Karpas-422 (cell line): ENCODE measurements around the gene FBXO40. TPM values are rescaled to one million over a fixed set of nuclear protein-coding genes. Genes with fewer than 3 reads are reported as not detected.
A peak's percentile ranks its signal among the peaks of the same experiment; 100 is the strongest.

ENCODE experiments used
- DNase-seq: peaks from one replicate; pipeline ENCODE4 v3.0.0-alpha.2; 2015
- H2AFZ ChIP-seq: fragments of 200-600 bp; sonication (generic); 2 replicates; pipeline ENCODE4 v1.6.1; 2014; ENCODE audit warnings: antibody characterized with exemption, low read length, mixed read lengths
- H3K27ac ChIP-seq: fragments of 200-600 bp; sonication (generic); 2 replicates; pipeline ENCODE4 v1.5.1; 2014; ENCODE audit warnings: mild to moderate bottlenecking, low read length, moderate library complexity
- H3K27me3 ChIP-seq: fragments of 200-600 bp; sonication (generic); 2 replicates; pipeline ENCODE4 v1.6.1; 2014; ENCODE audit warnings: low read length, mixed read lengths
- H3K36me3 ChIP-seq: fragments of 200-600 bp; sonication (generic); 2 replicates; pipeline ENCODE4 v1.6.1; 2014; ENCODE audit warnings: low read length, mixed read lengths; ENCODE audit not compliant: insufficient read depth
- H3K4me1 ChIP-seq: fragments of 200-600 bp; sonication (generic); 2 replicates; pipeline ENCODE4 v1.6.1; 2014; ENCODE audit warnings: mild to moderate bottlenecking, low read length, mixed read lengths
- H3K4me2 ChIP-seq: fragments of 200-600 bp; sonication (generic); 2 replicates; pipeline ENCODE4 v1.6.1; 2014; ENCODE audit warnings: low read length, low read depth, mild to moderate bottlenecking; ENCODE audit not compliant: poor library complexity, severe bottlenecking
- H3K4me3 ChIP-seq: fragments of 200-600 bp; sonication (generic); 2 replicates; pipeline ENCODE4 v1.5.1; 2014; ENCODE audit warnings: mild to moderate bottlenecking, antibody characterized with exemption, low read length, mixed read lengths
- H3K79me2 ChIP-seq: fragments of 200-600 bp; sonication (generic); 2 replicates; pipeline ENCODE4 v1.6.1; 2014; ENCODE audit warnings: mild to moderate bottlenecking, low read length, mixed read lengths
- H3K9ac ChIP-seq: fragments of 200-600 bp; sonication (generic); 2 replicates; pipeline ENCODE4 v1.6.0; 2014; ENCODE audit warnings: low read length
- H3K9me2 ChIP-seq: fragments of 200-600 bp; sonication (generic), shearing (Covaris generic); replicated peaks from 2 replicates; pipeline ENCODE4 v1.6.0; 2014; ENCODE audit warnings: mild to moderate bottlenecking, low read length, moderate library complexity; ENCODE audit not compliant: insufficient read depth
- H3K9me3 ChIP-seq: fragments of 300-700, 200-600 bp; sonication (generic); 2 replicates; pipeline ENCODE4 v1.6.1; 2014; ENCODE audit warnings: low read length, mixed read lengths
- H4K20me1 ChIP-seq: fragments of 200-600 bp; sonication (generic); 2 replicates; pipeline ENCODE4 v1.6.1; 2014; ENCODE audit warnings: mild to moderate bottlenecking, antibody characterized with exemption, low read length, low read depth; ENCODE audit not compliant: insufficient read depth
- total RNA-seq: library from RNA; depleted of rRNA; stranded (reverse); fragments of >200 nt; shearing (Covaris generic); gene quantifications from 2 replicates; pipeline ENCODE4 v1.2.3, GENCODE V29; 2014; ENCODE audit warnings: low replicate concordance

Gene FBXO40
- total RNA-seq, 1 experiment from 2014 or later = not detected

GRCh38 chr3:121660356-121661171, 67.4 kb downstream of the FBXO40 start, which contains the start of gene HCLS1:
Gene HCLS1, minus strand, starts transcription at chr3:121660903. Its CDS starts 2,556 bp downstream, at chr3:121658347.
- H3K9ac ChIP-seq = peak within 1 kb of the TSS; percentile 87
- no peaks in the 10 kb centered on the region for H3K9me3 ChIP-seq
- H3K27me3 ChIP-seq = no peaks in the 10 kb centered on the region
- no peaks in the 10 kb centered on the region for H4K20me1 ChIP-seq
- peaks cover 25% of the 10 kb centered on the region for H3K4me1 ChIP-seq
- H2AFZ ChIP-seq = 0 out of 2 replicates have a peak within 1 kb of the TSS, but pooled peaks have one; percentile 45
- no peaks in the 10 kb centered on the region for H3K9me2 ChIP-seq
- peaks cover 31% of the 10 kb centered on the region for H3K36me3 ChIP-seq
- H3K4me2 ChIP-seq = peak within 1 kb of the TSS; percentile 87
- H3K4me3 ChIP-seq = peak within 1 kb of the TSS; percentile 86
- DNase-seq = peak; percentile 95
- peak within 1 kb of the TSS; percentile 88 for H3K27ac ChIP-seq
- peaks cover 38% of the 10 kb centered on the region for H3K79me2 ChIP-seq

- peak overlapping the region; percentile 87; the same call in 1 of the 2 replicates for H3K9ac ChIP-seq
- no peaks in the 10 kb centered on the region for H4K20me1 ChIP-seq
- H3K27ac ChIP-seq = peak overlapping the region; percentile 88
- 0 out of 2 replicates have a peak overlapping the region, but pooled peaks have one; percentile 45 for H2AFZ ChIP-seq
- no peaks in the 10 kb centered on the region for H3K9me2 ChIP-seq
- peaks cover 25% of the 10 kb centered on the region for H3K4me1 ChIP-seq
- H3K4me3 ChIP-seq = peak overlapping the region; percentile 86
- no peak for DNase-seq
- no peaks in the 10 kb centered on the region for H3K27me3 ChIP-seq
- peaks cover 38% of the 10 kb centered on the region for H3K79me2 ChIP-seq
- peaks cover 32% of the 10 kb centered on the region for H3K36me3 ChIP-seq
- peak overlapping the region; percentile 87 for H3K4me2 ChIP-seq
- no peaks in the 10 kb centered on the region for H3K9me3 ChIP-seq
Measured at GRCh38 chr3:121661376-121661775, 68.2 kb downstream of the FBXO40 start.

- Histone ChIP-seq H3K9me2 (no peaks in the 10 kb centered on the region), H4K20me1 (no peaks in the 10 kb centered on the region), H3K9ac (no peak overlapping the region), H3K4me1 (peaks cover 25% of the 10 kb centered on the region), H3K9me3 (no peaks in the 10 kb centered on the region), H3K36me3 (peaks cover 34% of the 10 kb centered on the region), H3K79me2 (peaks cover 28% of the 10 kb centered on the region), H3K4me2 (no peak overlapping the region), H2AFZ (no peak overlapping the region), H3K27me3 (no peaks in the 10 kb centered on the region), H3K27ac (no peak overlapping the region), H3K4me3 (no peak overlapping the region)
- DNase-seq = no peak
Measured at GRCh38 chr3:121662742-121663141, 69.6 kb downstream of the FBXO40 start.

- no peaks in the 10 kb centered on the region for H4K20me1 ChIP-seq
Measured at GRCh38 chr3:121663171-121663847, 70.1 kb downstream of the FBXO40 start.

GRCh38 chr3:121665488-121665887, 72.3 kb downstream of the FBXO40 start:
- no peaks in the 10 kb centered on the region for H3K27me3 ChIP-seq
- H3K4me3 ChIP-seq = no peak overlapping the region
- peaks cover 29% of the 10 kb centered on the region for H3K36me3 ChIP-seq
- H3K4me2 ChIP-seq = no peak overlapping the region
- no peaks in the 10 kb centered on the region for H4K20me1 ChIP-seq
- H3K4me1 ChIP-seq = peaks cover 9% of the 10 kb centered on the region
- DNase-seq = no peak
- no peaks in the 10 kb centered on the region for H3K9me3 ChIP-seq
- no peaks in the 10 kb centered on the region for H3K9me2 ChIP-seq
- H2AFZ ChIP-seq = no peak overlapping the region
- no peak overlapping the region for H3K27ac ChIP-seq
- no peak overlapping the region for H3K9ac ChIP-seq
- H3K79me2 ChIP-seq = peaks cover under 1% of the 10 kb centered on the region

More at GRCh38 chr3:121663171-121663847, 70.1 kb downstream of the FBXO40 start:
- Histone ChIP-seq H3K9ac (no peak overlapping the region), H3K9me2 (no peaks in the 10 kb centered on the region), H3K4me2 (no peak overlapping the region), H3K4me3 (no peak overlapping the region), H3K36me3 (peaks cover 32% of the 10 kb centered on the region), H3K9me3 (no peaks in the 10 kb centered on the region), H3K27me3 (no peaks in the 10 kb centered on the region), H3K27ac (no peak overlapping the region), H3K79me2 (peaks cover 23% of the 10 kb centered on the region), H2AFZ (no peak overlapping the region), H3K4me1 (peaks cover 24% of the 10 kb centered on the region)
- DNase-seq = no peak

- Histone ChIP-seq H3K9me3 (no peaks in the 10 kb centered on the region), H2AFZ (no peak overlapping the region), H3K9ac (no peak overlapping the region), H3K4me1 (no peaks in the 10 kb centered on the region), H3K4me3 (no peak overlapping the region), H3K79me2 (no peaks in the 10 kb centered on the region), H3K27ac (no peak overlapping the region), H3K27me3 (no peaks in the 10 kb centered on the region), H4K20me1 (no peaks in the 10 kb centered on the region), H3K9me2 (no peaks in the 10 kb centered on the region), H3K36me3 (peaks cover 38% of the 10 kb centered on the region), H3K4me2 (no peak overlapping the region)
- DNase-seq = no peak
Measured at GRCh38 chr3:121667333-121667732, 74.2 kb downstream of the FBXO40 start.

- H3K9me3 ChIP-seq = no peaks in the 10 kb centered on the region
- no peaks in the 10 kb centered on the region for H3K27me3 ChIP-seq
- peaks cover 43% of the 10 kb centered on the region for H3K36me3 ChIP-seq
- H3K79me2 ChIP-seq = no peaks in the 10 kb centered on the region
- H2AFZ ChIP-seq = no peak overlapping the region
- no peak for DNase-seq
- no peak overlapping the region for H3K4me2 ChIP-seq
- no peak overlapping the region for H3K9ac ChIP-seq
- no peak overlapping the region for H3K4me3 ChIP-seq
- H3K9me2 ChIP-seq = no peaks in the 10 kb centered on the region
- H4K20me1 ChIP-seq = no peaks in the 10 kb centered on the region
- no peaks in the 10 kb centered on the region for H3K4me1 ChIP-seq
- no peak overlapping the region for H3K27ac ChIP-seq
Measured at GRCh38 chr3:121670676-121671075, 77.5 kb downstream of the FBXO40 start.

- no peak overlapping the region for H3K9ac ChIP-seq
- no peaks in the 10 kb centered on the region for H3K4me1 ChIP-seq
- H3K36me3 ChIP-seq = peaks cover 42% of the 10 kb centered on the region
- no peaks in the 10 kb centered on the region for H3K79me2 ChIP-seq
- H3K9me3 ChIP-seq = no peaks in the 10 kb centered on the region
- DNase-seq = no peak
- H3K9me2 ChIP-seq = no peaks in the 10 kb centered on the region
- no peak overlapping the region for H3K27ac ChIP-seq
- H3K4me2 ChIP-seq = no peak overlapping the region
- H3K27me3 ChIP-seq = no peaks in the 10 kb centered on the region
- no peak overlapping the region for H3K4me3 ChIP-seq
- H2AFZ ChIP-seq = no peak overlapping the region
- no peaks in the 10 kb centered on the region for H4K20me1 ChIP-seq
Measured at GRCh38 chr3:121677141-121677540, 84.0 kb downstream of the FBXO40 start.
